ENCODE results near the gene HS6ST3. TPM values are rescaled to one million over a fixed set of nuclear protein-coding genes. Genes with fewer than 3 reads are reported as not detected.

Gene HS6ST3
- total and polyA plus RNA-seq, 2 of the 13 experiments (the other 11 are each of a cell fraction or from before 2014, with no cell fraction given), result not detected

DNA sequence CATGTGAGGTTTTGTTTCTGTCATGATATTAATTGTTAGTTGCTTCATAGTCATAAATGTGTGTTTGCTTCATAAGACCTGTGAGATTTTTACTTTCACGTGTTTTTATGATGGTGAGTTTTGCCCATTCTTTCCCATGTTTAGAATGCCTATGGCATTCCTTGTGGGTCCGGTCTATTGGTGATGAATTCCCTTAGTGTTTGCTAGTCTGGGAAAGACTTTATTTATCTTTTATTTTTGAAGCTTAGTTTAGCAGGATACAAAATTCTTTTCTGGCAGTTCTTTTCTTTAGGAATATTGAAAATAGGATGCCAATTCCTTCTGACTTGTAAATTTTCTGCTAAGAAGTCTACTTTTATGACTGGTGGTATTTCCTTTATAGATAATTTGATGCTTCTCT, 571.7 kb downstream of the HS6ST3 start:
- ChIA-PET CTCF (ENCODE audit: low intra/inter-chr PET ratio, low total read pairs) (no interaction called here), POLR2A (no interaction called here)
- Histone ChIP-seq H3K27ac (ENCODE audit: extremely low read length, insufficient read depth, low read length) (no peak overlapping the region), H3K79me2 (ENCODE audit: insufficient read depth, low read length) (no peaks in the 10 kb centered on the region), H3K4me3 (replicated peaks in 1 of 3; ENCODE audit: insufficient read depth in 1 of 3, low read depth in 2 of 3, low read length in 3 of 3) (no peak overlapping the region), H3K9ac (ENCODE audit: insufficient read depth, low read depth, low read length) (no peak overlapping the region), H2AFZ (ENCODE audit: low read length) (no peak overlapping the region), H3K27me3 (ENCODE audit: control insufficient read depth in 1 of 2, insufficient read depth in 2 of 2, low read length in 2 of 2) (no peaks in the 10 kb centered on the region), H3K9me3 (ENCODE audit: low read length) (peaks cover 37% of the 10 kb centered on the region), H3K36me3 (replicated peaks in 1 of 2; ENCODE audit: control insufficient read depth in 1 of 2, insufficient read depth in 2 of 2, low read length in 2 of 2) (no peaks in the 10 kb centered on the region), H3K4me1 (ENCODE audit: insufficient read depth, low read length) (no peaks in the 10 kb centered on the region), H4K20me1 (ENCODE audit: insufficient read depth, low read length) (no peaks in the 10 kb centered on the region), H3K4me2 (ENCODE audit: low read depth, low read length) (no peak overlapping the region)
- TF ChIP-seq ZNF337 (CRISPR knock-in tag; IDR thresholded peaks at IDR 0.05; ENCODE audit: borderline replicate concordance, low read depth) (peak; percentile 89; the same call in 1 of the 2 replicates), SKI (IDR thresholded peaks at IDR 0.05; ENCODE audit: partially characterized antibody) (no peak)
- DNase-seq (ENCODE audit: low spot score) (no peak), ATAC-seq (no peak), FAIRE-seq (no peak)
- intact Hi-C loops (cut with micrococcal nuclease; ENCODE audit: unreplicated experiment) (no loop called here), in situ Hi-C loops (cut with HindIII; ENCODE audit: extremely low pct_ligation_motif_present, low pct_unique_long_range_greater_than_20kb) (no loop called here)
- BruUV-seq (replicated peaks), result no TSS peak
- 8% methylated on average over 2 of the region's 2 CpGs for WGBS (ENCODE audit: low lambda C conversion rate)

DNA sequence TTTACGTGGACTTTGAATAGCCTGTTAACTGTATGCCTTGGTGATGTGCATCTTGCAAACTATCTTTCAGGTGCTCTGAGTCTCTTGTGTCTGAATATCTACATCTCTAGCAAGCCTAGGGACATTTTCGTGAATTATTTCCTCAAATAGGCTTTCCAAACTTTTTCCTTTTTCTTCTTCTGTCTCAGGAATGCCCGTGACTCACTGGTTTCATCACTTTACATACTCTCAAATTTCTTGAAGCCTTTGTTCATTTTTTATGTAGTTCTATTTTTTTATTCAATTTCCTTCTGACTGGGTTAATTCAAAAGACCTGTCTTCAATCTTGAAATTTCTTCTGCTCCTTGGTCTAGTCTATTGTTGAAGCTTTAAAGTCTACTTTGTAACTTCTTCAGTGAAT, 572.1 kb downstream of the HS6ST3 start:
- FAIRE-seq (no peak), DNase-seq (ENCODE audit: low spot score) (no peak), ATAC-seq (no peak)
- no peak overlapping the region for H3K27ac ChIP-seq (ENCODE audit: extremely low read length, insufficient read depth, low read length)
- ChIA-PET CTCF (ENCODE audit: low intra/inter-chr PET ratio, low total read pairs) (no interaction called here), POLR2A (no interaction called here)
- no peak overlapping the region for H2AFZ ChIP-seq (ENCODE audit: low read length)
- H3K4me1 ChIP-seq (ENCODE audit: insufficient read depth, low read length), result no peaks in the 10 kb centered on the region
- H4K20me1 ChIP-seq (ENCODE audit: insufficient read depth, low read length), result no peaks in the 10 kb centered on the region
- H3K9me3 ChIP-seq (ENCODE audit: low read length), result peaks cover 37% of the 10 kb centered on the region
- no peaks in the 10 kb centered on the region for H3K79me2 ChIP-seq (ENCODE audit: insufficient read depth, low read length)
- no peak overlapping the region for H3K4me3 ChIP-seq (replicated peaks in 1 of 3; ENCODE audit: insufficient read depth in 1 of 3, low read depth in 2 of 3, low read length in 3 of 3)
- in situ Hi-C loops (cut with HindIII; ENCODE audit: extremely low pct_ligation_motif_present, low pct_unique_long_range_greater_than_20kb) (no loop called here), intact Hi-C loops (cut with micrococcal nuclease; ENCODE audit: unreplicated experiment) (no loop called here)
- H3K27me3 ChIP-seq (ENCODE audit: control insufficient read depth in 1 of 2, insufficient read depth in 2 of 2, low read length in 2 of 2), result no peaks in the 10 kb centered on the region
- TF ChIP-seq TCF12 (IDR thresholded peaks at IDR 0.05), result no peak
- TF ChIP-seq TCF12 (CRISPR knock-in tag; IDR thresholded peaks at IDR 0.05), result no peak
- no peak for TF ChIP-seq CEBPG (CRISPR knock-in tag; IDR thresholded peaks at IDR 0.05)
- no peak for TF ChIP-seq DNMT3B (CRISPR knock-in tag; conservative IDR thresholded peaks at IDR 0.05)
- TF ChIP-seq ZNF792 (CRISPR knock-in tag; IDR thresholded peaks at IDR 0.05), result no peak
- TF ChIP-seq ZNF562 (CRISPR knock-in tag; IDR thresholded peaks at IDR 0.05; ENCODE audit: borderline replicate concordance), result no peak
- TF ChIP-seq ZNF607 (CRISPR knock-in tag; IDR thresholded peaks at IDR 0.05; ENCODE audit: borderline replicate concordance), result no peak
- TF ChIP-seq SIN3B (IDR thresholded peaks at IDR 0.05; ENCODE audit: low read length), result no peak
- TF ChIP-seq ZSCAN5A (CRISPR knock-in tag; IDR thresholded peaks at IDR 0.05; ENCODE audit: borderline replicate concordance), result no peak
- no peak for TF ChIP-seq CBX2 (IDR thresholded peaks at IDR 0.05; ENCODE audit: low read depth, low read length)
- TF ChIP-seq CBX2 (CRISPR knock-in tag; IDR thresholded peaks at IDR 0.05; ENCODE audit: low read depth), result no peak
- TF ChIP-seq TMF1 (CRISPR knock-in tag; IDR thresholded peaks at IDR 0.05; ENCODE audit: low read depth), result no peak
- TF ChIP-seq ZNF530 (CRISPR knock-in tag; IDR thresholded peaks at IDR 0.05; ENCODE audit: low read depth), result no peak
- no peak for TF ChIP-seq SMAD1 (CRISPR knock-in tag; IDR thresholded peaks at IDR 0.05; ENCODE audit: borderline replicate concordance, low read depth)
- TF ChIP-seq EZH2 (conservative IDR thresholded peaks at IDR 0.05; ENCODE audit: low read depth, low read length), result no peak
- no peak for TF ChIP-seq ZNF3 (CRISPR knock-in tag; IDR thresholded peaks at IDR 0.05)
- TF ChIP-seq, protein P1, sequence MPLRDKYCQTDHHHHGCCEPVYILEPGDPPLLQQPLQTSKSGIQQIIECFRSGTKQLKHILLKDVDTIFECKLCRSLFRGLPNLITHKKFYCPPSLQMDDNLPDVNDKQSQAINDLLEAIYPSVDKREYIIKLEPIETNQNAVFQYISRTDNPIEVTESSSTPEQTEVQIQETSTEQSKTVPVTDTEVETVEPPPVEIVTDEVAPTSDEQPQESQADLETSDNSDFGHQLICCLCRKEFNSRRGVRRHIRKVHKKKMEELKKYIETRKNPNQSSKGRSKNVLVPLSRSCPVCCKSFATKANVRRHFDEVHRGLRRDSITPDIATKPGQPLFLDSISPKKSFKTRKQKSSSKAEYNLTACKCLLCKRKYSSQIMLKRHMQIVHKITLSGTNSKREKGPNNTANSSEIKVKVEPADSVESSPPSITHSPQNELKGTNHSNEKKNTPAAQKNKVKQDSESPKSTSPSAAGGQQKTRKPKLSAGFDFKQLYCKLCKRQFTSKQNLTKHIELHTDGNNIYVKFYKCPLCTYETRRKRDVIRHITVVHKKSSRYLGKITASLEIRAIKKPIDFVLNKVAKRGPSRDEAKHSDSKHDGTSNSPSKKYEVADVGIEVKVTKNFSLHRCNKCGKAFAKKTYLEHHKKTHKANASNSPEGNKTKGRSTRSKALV (CRISPR knock-in tag; IDR thresholded peaks at IDR 0.05), result no peak
- H3K36me3 ChIP-seq (replicated peaks in 1 of 2; ENCODE audit: control insufficient read depth in 1 of 2, insufficient read depth in 2 of 2, low read length in 2 of 2), result no peaks in the 10 kb centered on the region
- BruUV-seq (replicated peaks), result no TSS peak
- no peak overlapping the region for H3K9ac ChIP-seq (ENCODE audit: insufficient read depth, low read depth, low read length)
- whole genome bisulfite sequencing (ENCODE audit: low lambda C conversion rate), result 3% methylated on average over 3 of the region's 3 CpGs
- no peak overlapping the region for H3K4me2 ChIP-seq (ENCODE audit: low read depth, low read length)
